ENCODE measurements around the gene NSF. TPM values are rescaled to one million over a fixed set of nuclear protein-coding genes. Genes with fewer than 3 reads are reported as not detected.

NSF gene
- total RNA-seq, 4 donors from 2014 or later: 15.6 to 22.9 (median 19.0) TPM

- no peak for TF ChIP-seq CTCF (IDR thresholded peaks at IDR 0.05)
- TF ChIP-seq POLR2A (IDR thresholded peaks at IDR 0.05): no peak
- no peak for TF ChIP-seq POLR2AphosphoS5 (IDR thresholded peaks at IDR 0.05)
- no peak for TF ChIP-seq EP300 (IDR thresholded peaks at IDR 0.05)
- H3K27ac ChIP-seq: no peak overlapping the region
- H3K36me3 ChIP-seq: peaks cover 0 to 42% of the 10 kb centered on the region in 2 donors
- H3K27me3 ChIP-seq: no peaks in the 10 kb centered on the region
- WGBS, 2 donors (ENCODE audit: low coverage in 1 of 2): 42 to 59% methylated on average over 5 of the region's 5 CpGs
- no peaks in the 10 kb centered on the region for H3K9me3 ChIP-seq
- H3K4me3 ChIP-seq: no peak overlapping the region
- no peak for ATAC-seq
- no peaks in the 10 kb centered on the region for H3K4me1 ChIP-seq
Observed at GRCh38 chr17:46720408-46720807, 129.9 kb downstream of the NSF start.

GRCh38 chr17:46722662-46723285 lies 132.3 kb downstream of the NSF start:
- no peak for ATAC-seq
- TF ChIP-seq EP300 (IDR thresholded peaks at IDR 0.05) (no peak), CTCF (IDR thresholded peaks at IDR 0.05) (no peak), POLR2A (IDR thresholded peaks at IDR 0.05) (no peak), POLR2AphosphoS5 (IDR thresholded peaks at IDR 0.05) (no peak)
- 63 to 77% methylated on average over 7 of the region's 7 CpGs for WGBS, 2 donors (ENCODE audit: low coverage in 1 of 2)
- Histone ChIP-seq H3K27ac (no peak overlapping the region), H3K4me1 (no peaks in the 10 kb centered on the region), H3K4me3 (no peak overlapping the region), H3K27me3 (no peaks in the 10 kb centered on the region), H3K36me3 (peaks cover 0 to 42% of the 10 kb centered on the region in 2 donors), H3K9me3 (no peaks in the 10 kb centered on the region)

GRCh38 chr17:46726206-46726605 lies 135.7 kb downstream of the NSF start:
- WGBS, 2 donors (ENCODE audit: low coverage in 1 of 2): 81 to 85% methylated on average over 2 to 3 of the region's 3 CpGs
- Histone ChIP-seq H3K9me3 (no peaks in the 10 kb centered on the region), H3K27me3 (no peaks in the 10 kb centered on the region), H3K27ac (no peak overlapping the region), H3K4me3 (no peak overlapping the region), H3K36me3 (peaks cover 0 to 58% of the 10 kb centered on the region in 2 donors), H3K4me1 (no peaks in the 10 kb centered on the region)
- ATAC-seq: no peak
- TF ChIP-seq POLR2AphosphoS5 (IDR thresholded peaks at IDR 0.05) (no peak), CTCF (IDR thresholded peaks at IDR 0.05) (no peak), EP300 (IDR thresholded peaks at IDR 0.05) (no peak), POLR2A (IDR thresholded peaks at IDR 0.05) (no peak)

GRCh38 chr17:46727572-46728348 lies 137.3 kb downstream of the NSF start:
- 91 to 93% methylated on average over 3 to 4 of the region's 4 CpGs for WGBS, 2 donors (ENCODE audit: low coverage in 1 of 2)
- H3K27ac ChIP-seq: no peak overlapping the region

More at GRCh38 chr17:46727572-46728348, 137.3 kb downstream of the NSF start:
- Histone ChIP-seq H3K9me3 (no peaks in the 10 kb centered on the region), H3K36me3 (peaks cover 0 to 54% of the 10 kb centered on the region in 2 donors), H3K4me3 (no peak overlapping the region), H3K4me1 (no peaks in the 10 kb centered on the region), H3K27me3 (no peaks in the 10 kb centered on the region)
- TF ChIP-seq CTCF (IDR thresholded peaks at IDR 0.05): no peak
- no peak for TF ChIP-seq POLR2AphosphoS5 (IDR thresholded peaks at IDR 0.05)
- no peak for TF ChIP-seq POLR2A (IDR thresholded peaks at IDR 0.05)
- TF ChIP-seq EP300 (IDR thresholded peaks at IDR 0.05): no peak
- no peak for ATAC-seq

Data from gastroesophageal sphincter (tissue), 4 donors.